H1 (cell line): ENCODE data around the gene ALPL. TPM values are rescaled to one million over a fixed set of nuclear protein-coding genes. Genes with fewer than 3 reads are reported as not detected.

ENCODE experiments used
- BCL11A ChIP-seq, 2 experiments: IDR thresholded peaks; one replicate each; pipeline ENCODE4 v1.6.1; 2011; ENCODE audit warnings: low read depth in 2 of 2, low read length in 2 of 2, mild to moderate bottlenecking in 2 of 2
- CEBPB ChIP-seq: IDR thresholded peaks from 2 replicates; pipeline ENCODE4 v1.6.1; 2012; ENCODE audit warnings: low read depth, low read length
- KDM1A ChIP-seq: fragments of 200-600, 300-600 bp; sonication (generic); IDR thresholded peaks from 2 replicates; pipeline ENCODE4 v1.7.1; 2016; ENCODE audit warnings: mild to moderate bottlenecking, low read length, borderline replicate concordance
- SIRT6 ChIP-seq: IDR thresholded peaks from one replicate; pipeline ENCODE4 v1.7.1; 2012; ENCODE audit warnings: low read length, inconsistent platforms
- polyA plus RNA-seq, 7 experiments: library from polyadenylated mRNA; depleted of rRNA in 3 of 7; stranded (reverse) in 5 of 7; unstranded in 2 of 7; fragments of >200 nt in 5 of 7; fragments of 200-250 nt in 2 of 7; gene quantifications; 1 replicate in 5 of 7; 2 replicates in 1 of 7; 4 replicates in 1 of 7; pipeline versions ENCODE4 v1.2.1 to v1.2.3, GENCODE V29; 2011 to 2013; ENCODE audit warnings: missing spikeins in 2 of 7, mixed read lengths in 2 of 7
- total RNA-seq: library from RNA; stranded (reverse); fragmentation: NEBNext Ultra II Directional; extraction: Animal tissue kit (Norgen Biotek cat#: 25700); gene quantifications from 2 replicates; pipeline ENCODE4 v1.2.1, GENCODE V29; 2021

ALPL gene
- total and polyA plus RNA-seq, 2 of the 8 experiments (the other 6 are each of a cell fraction or from before 2014, with no cell fraction given), result 175 to 362 TPM

GRCh38 chr1:21605012-21605715 is 95.9 kb downstream of the ALPL start (continued):
- TF ChIP-seq SIRT6 (no peak), BCL11A (IDR thresholded peaks at IDR 0.05; ENCODE audit: low read depth in 2 of 2, low read length in 2 of 2) (no peak), KDM1A (no peak), CEBPB (no peak)
